Stimulated activated CD8-positive, alpha-beta memory T cell treated with anti-CD3 and anti-CD28 coated beads, Interleukin-15, amount 100 ng/mL, for 1 hour (primary cell): Measurements from ENCODE around the gene ABHD3.
"Not testable (repeated sequence)": the region's sequence is repeated elsewhere in the genome, so short reads cannot be mapped to it uniquely, and the experiment has no call there.

Source experiments
- DNase-seq: peaks from one replicate; pipeline ENCODE4 v3.0.0-alpha.2; 2020; ENCODE audit warnings: low read depth

The ABHD3 gene

GRCh38 chr18:21650311-21650710, 54.3 kb downstream of the ABHD3 start:
- DNase-seq: no peak

- not testable (repeated sequence) for DNase-seq
These were observed 64.2 kb downstream of the ABHD3 start for GRCh38 chr18:21640375-21640774.

GRCh38 chr18:21638822-21639221, 65.8 kb downstream of the ABHD3 start:
- DNase-seq: no peak

- no peak for DNase-seq
These were observed 67.8 kb downstream of the ABHD3 start for GRCh38 chr18:21636769-21637168.

GRCh38 chr18:21634588-21635199, 69.9 kb downstream of the ABHD3 start:
- no peak for DNase-seq

- no peak for DNase-seq
These were observed 72.2 kb downstream of the ABHD3 start for GRCh38 chr18:21632393-21632792.

GRCh38 chr18:21629089-21629832, 75.3 kb downstream of the ABHD3 start:
- DNase-seq: no peak

GRCh38 chr18:21621640-21622039, 82.9 kb downstream of the ABHD3 start:
- not testable (repeated sequence) for DNase-seq

- peak; percentile 74 for DNase-seq
These were observed 92.2 kb downstream of the ABHD3 start, which contains the start of gene SNRPD1 for GRCh38 chr18:21612125-21613039. SNRPD1 (plus strand) TSS chr18:21612314; CDS start chr18:21612430, 116 bp downstream.

GRCh38 chr18:21611401-21612124, 93.0 kb downstream of the ABHD3 start:
- DNase-seq: not testable (repeated sequence)

GRCh38 chr18:21605213-21605612, 99.4 kb downstream of the ABHD3 start:
- no peak for DNase-seq

GRCh38 chr18:21604671-21605070, 99.9 kb downstream of the ABHD3 start:
- DNase-seq: no peak

- no peak for DNase-seq
These were observed 102.3 kb downstream of the ABHD3 start for GRCh38 chr18:21602299-21602587.
